ENCODE measurements around the gene IL1R2.
A peak's percentile ranks its signal among the peaks of the same experiment; 100 is the strongest.
"Not testable (repeated sequence)": the region's sequence is repeated elsewhere in the genome, so short reads cannot be mapped to it uniquely, and the experiment has no call there.

IL1R2 gene

GRCh38 chr2:102000813-102001766, 9.3 kb downstream of the IL1R2 start:
- DNase-seq: no peak

GRCh38 chr2:102001767-102002142, 10.0 kb downstream of the IL1R2 start:
- no peak for DNase-seq

DNA sequence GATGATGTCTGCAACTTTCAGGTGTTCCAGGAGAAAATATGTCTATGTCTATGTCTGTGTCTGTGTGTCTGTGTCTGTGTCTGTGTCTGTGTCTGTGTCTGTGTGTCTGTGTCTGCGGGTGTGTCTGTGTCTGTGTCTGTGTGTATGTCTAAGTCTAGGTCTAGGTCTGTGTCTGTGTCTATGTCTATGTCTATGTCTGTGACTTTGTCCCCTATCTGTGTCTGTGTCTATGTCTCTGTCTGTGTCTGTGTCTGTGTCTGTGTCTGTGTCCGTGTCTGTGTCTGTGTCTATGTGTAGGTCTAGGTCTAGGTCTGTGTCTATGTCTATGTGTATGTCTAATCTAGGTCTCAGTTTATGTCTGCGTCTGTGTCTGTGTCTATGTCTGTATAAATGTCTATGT, 10.5 kb downstream of the IL1R2 start:
- DNase-seq: no peak

DNA sequence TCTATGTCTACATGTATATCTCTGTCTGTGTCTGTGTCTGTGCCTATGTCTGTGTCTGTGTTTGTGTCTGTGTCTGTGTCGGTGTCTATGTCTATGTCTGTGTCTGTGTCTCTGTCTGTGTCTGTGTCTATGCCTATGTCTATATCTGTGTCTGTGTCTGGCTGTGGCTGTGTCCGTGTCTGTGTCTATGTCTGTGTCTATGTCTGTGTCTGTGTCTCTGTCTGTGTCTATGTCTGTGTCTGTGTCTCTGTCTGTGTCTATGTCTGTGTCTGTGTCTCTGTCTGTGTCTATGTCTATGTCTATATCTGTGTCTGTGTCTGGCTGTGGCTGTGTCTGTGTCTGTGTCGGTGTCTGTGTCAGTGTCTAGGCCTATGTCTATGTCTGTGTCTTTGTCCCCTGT, 11.1 kb downstream of the IL1R2 start:
- DNase-seq: not testable (repeated sequence)

DNA sequence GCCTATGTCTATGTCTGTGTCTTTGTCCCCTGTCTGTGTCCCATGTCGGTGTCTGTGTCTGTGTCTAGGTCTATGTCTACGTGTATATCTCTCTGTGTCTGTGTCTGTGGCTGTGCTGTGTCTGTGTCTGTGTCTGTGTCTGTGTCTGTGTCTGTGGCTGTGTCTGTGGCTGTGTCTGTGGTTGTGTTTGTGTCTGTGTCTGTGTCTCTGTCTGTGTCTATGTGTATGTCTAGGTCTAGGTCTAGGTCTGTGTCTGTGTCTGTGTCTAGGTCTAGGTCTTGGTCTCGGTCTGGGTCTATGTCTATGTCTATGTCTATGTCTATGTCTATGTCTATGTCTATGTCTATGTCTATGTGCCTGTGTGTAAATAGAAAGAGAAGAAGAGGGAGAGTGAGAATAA, 11.9 kb downstream of the IL1R2 start:
- no peak for DNase-seq

GRCh38 chr2:102004581-102004980, 12.8 kb downstream of the IL1R2 start:
- no peak for DNase-seq

DNA sequence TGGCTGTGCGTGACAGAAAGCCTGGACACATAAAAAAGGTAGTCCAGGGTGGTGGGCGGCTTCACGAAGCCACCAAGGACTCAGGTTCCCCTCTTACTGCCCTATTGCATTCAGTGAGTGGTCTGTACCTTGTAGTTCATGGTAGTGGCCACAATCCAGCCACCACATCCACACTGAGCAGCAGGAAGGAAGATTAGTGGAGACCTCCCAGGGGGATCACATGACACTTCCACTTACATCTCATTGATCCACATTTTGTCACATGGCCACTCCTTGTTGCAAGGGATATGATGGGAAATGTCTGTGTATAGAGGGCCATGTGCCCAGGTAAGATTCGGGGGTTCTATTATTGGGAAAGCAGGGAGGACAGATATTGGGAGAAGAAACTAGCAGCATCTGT, 13.7 kb downstream of the IL1R2 start:
- DNase-seq: no peak

GRCh38 chr2:102005989-102006885, 14.5 kb downstream of the IL1R2 start:
- DNase-seq: no peak

DNA sequence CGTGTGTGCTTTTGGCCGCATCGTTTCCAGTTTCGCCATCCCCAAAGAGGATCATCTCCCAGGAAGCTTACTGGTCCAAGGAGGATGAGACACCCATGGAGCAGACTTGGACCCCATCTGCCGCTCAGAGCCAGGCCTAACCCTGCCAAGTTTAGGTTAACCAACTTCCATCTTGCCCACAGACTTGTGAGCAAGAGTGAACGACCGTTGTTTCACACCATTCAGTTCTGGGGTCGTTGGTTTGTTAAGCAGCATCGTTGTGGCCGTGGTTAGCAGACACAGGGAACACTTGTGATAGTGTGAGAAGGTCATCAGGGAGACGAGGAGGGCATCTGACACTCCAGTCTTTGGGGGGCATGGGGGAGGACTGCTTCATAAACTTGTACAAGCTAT, 15.1 kb downstream of the IL1R2 start:
- no peak for DNase-seq

DNA sequence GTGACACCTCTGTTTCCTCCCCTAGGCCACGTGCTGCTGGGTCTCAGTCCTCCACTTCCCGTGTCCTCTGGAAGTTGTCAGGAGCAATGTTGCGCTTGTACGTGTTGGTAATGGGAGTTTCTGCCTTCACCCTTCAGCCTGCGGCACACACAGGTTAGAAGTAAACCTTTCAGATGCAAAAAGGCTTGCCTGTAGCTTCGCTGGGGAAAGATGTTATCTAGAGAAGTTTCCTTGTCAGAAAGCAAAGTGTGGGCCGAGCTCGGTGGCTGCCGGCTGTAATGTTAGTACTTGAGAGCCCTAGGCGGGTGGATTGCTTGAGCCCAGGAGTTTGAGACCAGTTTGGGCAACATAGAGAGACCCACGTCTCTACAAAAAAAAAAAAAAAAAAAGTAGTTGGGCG, 16.7 kb downstream of the IL1R2 start:
- no peak for DNase-seq

DNA sequence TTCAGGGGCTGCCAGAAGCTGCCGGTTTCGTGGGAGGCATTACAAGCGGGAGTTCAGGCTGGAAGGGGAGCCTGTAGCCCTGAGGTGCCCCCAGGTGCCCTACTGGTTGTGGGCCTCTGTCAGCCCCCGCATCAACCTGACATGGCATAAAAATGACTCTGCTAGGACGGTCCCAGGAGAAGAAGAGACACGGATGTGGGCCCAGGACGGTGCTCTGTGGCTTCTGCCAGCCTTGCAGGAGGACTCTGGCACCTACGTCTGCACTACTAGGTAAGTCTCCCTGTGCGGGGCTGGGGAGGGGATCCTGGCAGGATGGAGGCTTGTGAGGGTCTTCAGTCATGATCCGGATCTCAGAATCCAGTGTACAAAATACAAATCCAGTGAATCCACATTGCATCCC, 17.8 kb downstream of the IL1R2 start:
- DNase-seq: no peak

- no peak for DNase-seq
These were observed 19.1 kb downstream of the IL1R2 start for GRCh38 chr2:102010902-102011301.

- no peak for DNase-seq
These were observed 20.4 kb downstream of the IL1R2 start for GRCh38 chr2:102012061-102012614.

DNA sequence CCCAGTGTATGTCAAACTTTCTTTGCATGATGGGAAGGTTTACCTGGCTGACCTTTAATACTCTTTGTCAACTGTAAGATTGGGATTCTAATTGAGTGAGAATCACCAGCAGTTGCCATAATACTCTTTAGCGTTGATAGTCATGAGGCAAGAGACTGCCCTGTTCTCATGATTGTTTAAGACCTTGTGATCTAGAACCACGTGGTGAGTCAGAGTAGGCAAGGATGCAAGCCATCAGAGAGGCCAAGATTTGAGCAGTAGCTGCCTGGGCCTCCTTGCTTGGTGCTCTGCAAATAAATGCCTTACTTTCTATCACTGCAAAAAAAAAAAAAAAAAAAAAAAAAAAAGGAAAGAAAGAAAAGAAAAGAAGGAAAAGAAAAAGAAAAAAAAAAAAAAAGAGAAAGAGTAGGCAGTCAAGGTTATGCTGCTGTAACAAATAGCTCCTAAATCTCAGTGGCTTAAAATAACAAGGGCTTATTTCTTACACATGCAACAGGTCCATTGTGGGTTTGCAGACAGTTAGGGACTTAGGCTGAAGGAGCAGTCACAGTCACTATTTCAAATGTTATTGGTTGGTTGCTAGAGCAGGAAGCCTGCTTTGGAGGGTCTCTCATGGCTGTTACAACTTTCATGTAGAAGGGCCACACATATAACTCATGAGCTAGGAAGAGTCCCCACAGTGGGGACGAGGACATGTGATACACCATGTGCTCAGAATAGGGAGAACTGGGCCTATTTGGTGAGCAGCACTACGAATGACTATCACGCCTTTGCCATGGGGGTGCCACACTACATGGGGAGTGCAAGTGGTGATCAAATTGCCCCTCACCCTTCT, 21.7 kb downstream of the IL1R2 start:
- no peak for DNase-seq

- DNase-seq: no peak
These were observed 22.2 kb downstream of the IL1R2 start for GRCh38 chr2:102014041-102014345.

- no peak for DNase-seq
These were observed 23.6 kb downstream of the IL1R2 start for GRCh38 chr2:102015399-102015798.

DNA sequence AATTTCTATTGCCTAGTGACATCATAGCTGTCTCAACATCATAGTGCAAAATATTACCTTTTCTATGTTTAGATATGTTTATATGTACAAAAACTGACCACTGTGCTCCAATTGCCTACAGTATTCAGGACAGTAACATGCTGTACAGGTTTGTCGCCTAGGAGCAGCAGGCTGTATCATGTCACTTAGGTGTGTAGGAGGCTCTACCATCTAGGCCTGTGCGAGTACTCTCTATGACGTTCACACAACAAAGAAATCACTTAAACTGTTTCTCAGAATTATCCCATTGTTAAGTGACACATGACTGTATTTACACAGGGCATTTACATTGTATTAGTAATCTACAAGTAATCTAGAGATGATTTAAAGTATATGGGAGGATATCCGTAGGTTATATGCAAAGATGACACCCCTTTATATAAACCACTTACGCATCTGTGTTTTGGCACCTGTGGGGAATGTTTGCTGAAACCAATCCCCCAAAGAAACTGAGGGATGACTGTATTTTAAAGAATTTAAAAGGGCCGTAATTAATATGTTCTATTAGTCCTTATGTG, 24.7 kb downstream of the IL1R2 start:
- no peak for DNase-seq

- no peak for DNase-seq
These were observed 27.2 kb downstream of the IL1R2 start for GRCh38 chr2:102018823-102019445.

GRCh38 chr2:102020596-102021170, 28.9 kb downstream of the IL1R2 start:
- DNase-seq: peak; percentile 71

DNA sequence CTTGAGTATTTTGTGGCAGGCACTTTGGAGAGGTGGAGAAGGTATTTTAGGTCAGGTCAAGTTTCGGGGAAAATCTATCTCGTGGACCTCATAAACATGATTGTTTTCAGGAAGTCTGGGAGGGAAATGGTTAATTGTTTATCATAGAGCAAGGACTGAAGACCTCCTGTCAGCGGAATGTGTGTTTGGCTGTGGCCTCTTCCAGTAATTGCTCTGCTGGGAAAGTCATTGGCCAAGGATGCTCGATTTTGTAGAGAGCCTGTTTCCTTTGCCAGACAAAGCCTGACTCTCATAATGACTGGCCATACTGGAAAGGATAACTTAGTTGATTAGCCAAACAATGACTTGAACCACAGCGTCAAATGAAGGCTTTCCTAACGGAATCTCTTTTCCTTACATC, 30.0 kb downstream of the IL1R2 start:
- DNase-seq: no peak

- DNase-seq: no peak
These were observed 31.3 kb downstream of the IL1R2 start for GRCh38 chr2:102022884-102023539.
